ENCODE data around the gene DCTN2. TPM values are rescaled to one million over a fixed set of nuclear protein-coding genes. Genes with fewer than 3 reads are reported as not detected.

DCTN2 gene
- total RNA-seq, 1 experiment from 2014 or later, result 129 TPM

DNA sequence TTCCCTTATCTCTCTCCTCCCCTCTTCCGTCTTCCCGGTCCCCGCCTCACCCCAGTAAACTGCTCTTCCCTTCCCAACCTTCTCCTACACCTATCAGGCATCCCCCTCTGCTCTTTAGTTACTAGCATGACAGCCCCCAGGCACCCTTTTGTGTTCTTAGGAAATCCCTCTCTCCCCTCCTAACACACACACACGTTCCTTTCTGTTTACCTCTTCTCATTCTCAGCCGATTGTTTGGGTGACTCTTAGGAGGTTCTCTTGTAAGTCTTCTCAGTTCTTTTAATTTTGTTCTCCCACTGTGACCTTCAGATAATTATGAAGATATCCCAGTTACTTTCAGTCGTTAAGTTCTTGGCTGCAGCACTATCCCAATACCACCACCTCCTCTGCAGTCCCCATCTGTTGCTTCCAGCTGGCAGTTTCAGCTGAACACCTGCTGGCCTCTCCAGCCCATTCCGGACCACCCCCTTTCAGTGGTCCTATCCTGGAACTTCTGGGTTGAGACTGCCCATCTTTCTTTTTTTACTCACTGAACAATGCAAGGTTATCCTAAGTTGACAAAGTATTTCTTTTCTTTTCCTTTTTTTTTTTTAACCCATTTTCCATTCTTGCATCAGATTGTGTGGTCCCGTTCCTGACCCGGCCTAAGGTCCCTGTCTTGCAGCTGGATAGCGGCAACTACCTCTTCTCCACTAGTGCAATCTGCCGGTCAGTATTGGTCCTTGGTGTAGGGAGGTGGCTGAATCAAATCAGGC lies 58.4 kb downstream of the DCTN2 start:
- Histone ChIP-seq H3K27ac (ENCODE audit: low read depth, low read length, poor library complexity, severe bottlenecking) (peak overlapping the region; percentile 94), H3K4me3 (ENCODE audit: low read depth, low read length, poor library complexity, severe bottlenecking) (peak overlapping the region; percentile 84), H3K27me3 (replicated peaks; ENCODE audit: insufficient read depth, low read depth, low read length, poor library complexity) (no peaks in the 10 kb centered on the region), H3K36me3 (ENCODE audit: insufficient read depth, low read length, poor library complexity, severe bottlenecking) (peaks cover 42% of the 10 kb centered on the region), H3K9me3 (ENCODE audit: low read depth, low read length, poor library complexity, severe bottlenecking) (no peaks in the 10 kb centered on the region), H3K4me1 (ENCODE audit: insufficient read depth, low read length, poor library complexity, severe bottlenecking) (peaks cover 9% of the 10 kb centered on the region)
- BruUV-seq (replicated peaks), result TSS peak; percentile 49
- CTCF ChIA-PET, result no interaction called here
- TF ChIP-seq, protein P1, sequence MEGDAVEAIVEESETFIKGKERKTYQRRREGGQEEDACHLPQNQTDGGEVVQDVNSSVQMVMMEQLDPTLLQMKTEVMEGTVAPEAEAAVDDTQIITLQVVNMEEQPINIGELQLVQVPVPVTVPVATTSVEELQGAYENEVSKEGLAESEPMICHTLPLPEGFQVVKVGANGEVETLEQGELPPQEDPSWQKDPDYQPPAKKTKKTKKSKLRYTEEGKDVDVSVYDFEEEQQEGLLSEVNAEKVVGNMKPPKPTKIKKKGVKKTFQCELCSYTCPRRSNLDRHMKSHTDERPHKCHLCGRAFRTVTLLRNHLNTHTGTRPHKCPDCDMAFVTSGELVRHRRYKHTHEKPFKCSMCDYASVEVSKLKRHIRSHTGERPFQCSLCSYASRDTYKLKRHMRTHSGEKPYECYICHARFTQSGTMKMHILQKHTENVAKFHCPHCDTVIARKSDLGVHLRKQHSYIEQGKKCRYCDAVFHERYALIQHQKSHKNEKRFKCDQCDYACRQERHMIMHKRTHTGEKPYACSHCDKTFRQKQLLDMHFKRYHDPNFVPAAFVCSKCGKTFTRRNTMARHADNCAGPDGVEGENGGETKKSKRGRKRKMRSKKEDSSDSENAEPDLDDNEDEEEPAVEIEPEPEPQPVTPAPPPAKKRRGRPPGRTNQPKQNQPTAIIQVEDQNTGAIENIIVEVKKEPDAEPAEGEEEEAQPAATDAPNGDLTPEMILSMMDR (conservative IDR thresholded peaks at IDR 0.05; ENCODE audit: low read depth, low read length), result no peak
- TF ChIP-seq EZH2 (IDR thresholded peaks at IDR 0.05; ENCODE audit: borderline replicate concordance, low read depth, low read length, poor library complexity, severe bottlenecking), result no peak
- POLR2A ChIA-PET (ENCODE audit: low non-redundant PET), result no interaction called here
- intact Hi-C loops (cut with micrococcal nuclease; ENCODE audit: unreplicated experiment), result no loop called here
- DNase-seq (ENCODE audit: low spot score), result no peak

GRCh38 chr12:57487597-57488401 lies 59.2 kb downstream of the DCTN2 start, which contains the start of gene MARS1:
MARS1 (plus strand) TSS chr12:57488068; CDS start chr12:57488091, 23 bp downstream.
- peak within 1 kb of the TSS; percentile 84 for H3K4me3 ChIP-seq (ENCODE audit: low read depth, low read length, poor library complexity, severe bottlenecking)
- POLR2A ChIA-PET (ENCODE audit: low non-redundant PET), result interaction anchor here (0.8 kb wide), 1 partner anchor 13 kb away, joined by 8 read pairs; no protein-coding TSS in a partner anchor
- no peaks in the 10 kb centered on the region for H3K9me3 ChIP-seq (ENCODE audit: low read depth, low read length, poor library complexity, severe bottlenecking)
- peaks cover 39% of the 10 kb centered on the region for H3K36me3 ChIP-seq (ENCODE audit: insufficient read depth, low read length, poor library complexity, severe bottlenecking)
- CTCF ChIA-PET, result no interaction called here
- H3K27ac ChIP-seq (ENCODE audit: low read depth, low read length, poor library complexity, severe bottlenecking), result peak within 1 kb of the TSS; percentile 94
- peaks cover 9% of the 10 kb centered on the region for H3K4me1 ChIP-seq (ENCODE audit: insufficient read depth, low read length, poor library complexity, severe bottlenecking)
- intact Hi-C loops (cut with micrococcal nuclease; ENCODE audit: unreplicated experiment), result no loop called here
- BruUV-seq (replicated peaks), result no TSS peak
- no peaks in the 10 kb centered on the region for H3K27me3 ChIP-seq (replicated peaks; ENCODE audit: insufficient read depth, low read depth, low read length, poor library complexity)
- DNase-seq (ENCODE audit: low spot score), result peak; percentile 99
- no peak for TF ChIP-seq EZH2 (IDR thresholded peaks at IDR 0.05; ENCODE audit: borderline replicate concordance, low read depth, low read length, poor library complexity, severe bottlenecking)
- TF ChIP-seq, protein P1 (conservative IDR thresholded peaks at IDR 0.05; ENCODE audit: low read depth, low read length), result peak; percentile 48

DNA sequence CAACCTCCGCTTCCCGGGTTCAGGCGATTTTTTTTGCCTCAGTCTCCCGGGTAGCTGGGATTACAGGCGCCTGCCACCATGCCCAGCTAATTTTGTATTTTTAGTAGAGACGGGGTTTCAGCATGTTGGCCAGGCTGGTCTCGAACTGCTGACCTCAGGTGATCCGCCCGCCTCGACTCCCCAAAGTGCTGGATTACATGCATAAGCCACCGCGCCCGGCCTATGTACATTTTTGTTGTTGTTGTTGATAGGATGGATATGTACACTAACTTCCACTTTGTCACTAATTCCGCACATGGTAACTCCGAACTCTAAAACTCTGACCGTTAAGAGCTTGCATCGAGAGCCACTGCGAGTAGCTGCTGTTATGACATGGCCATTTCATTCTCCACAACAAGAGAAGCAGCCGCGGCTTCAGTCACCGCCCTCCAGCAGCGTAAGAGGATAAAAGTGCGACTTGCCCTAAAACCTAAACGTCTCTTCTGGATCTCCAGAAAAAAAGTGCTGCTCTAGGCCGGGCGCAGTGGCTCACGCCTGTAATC lies 59.9 kb downstream of the DCTN2 start:
- H3K36me3 ChIP-seq (ENCODE audit: insufficient read depth, low read length, poor library complexity, severe bottlenecking), result peaks cover 34% of the 10 kb centered on the region
- no peak for TF ChIP-seq EZH2 (IDR thresholded peaks at IDR 0.05; ENCODE audit: borderline replicate concordance, low read depth, low read length, poor library complexity, severe bottlenecking)
- TF ChIP-seq, protein P1 (conservative IDR thresholded peaks at IDR 0.05; ENCODE audit: low read depth, low read length), result no peak
- no peaks in the 10 kb centered on the region for H3K9me3 ChIP-seq (ENCODE audit: low read depth, low read length, poor library complexity, severe bottlenecking)
- peak overlapping the region; percentile 37 for H3K27ac ChIP-seq (ENCODE audit: low read depth, low read length, poor library complexity, severe bottlenecking)
- no peak for DNase-seq (ENCODE audit: low spot score)
- H3K27me3 ChIP-seq (replicated peaks; ENCODE audit: insufficient read depth, low read depth, low read length, poor library complexity), result no peaks in the 10 kb centered on the region
- no TSS peak for BruUV-seq (replicated peaks)
- intact Hi-C loops (cut with micrococcal nuclease; ENCODE audit: unreplicated experiment), result no loop called here
- H3K4me1 ChIP-seq (ENCODE audit: insufficient read depth, low read length, poor library complexity, severe bottlenecking), result peaks cover 9% of the 10 kb centered on the region
- peak overlapping the region; percentile 84 for H3K4me3 ChIP-seq (ENCODE audit: low read depth, low read length, poor library complexity, severe bottlenecking)
- ChIA-PET POLR2A (ENCODE audit: low non-redundant PET) (interaction anchor here (0.8 kb wide), 1 partner anchor 12 kb away, joined by 8 read pairs; no protein-coding TSS in a partner anchor), CTCF (no interaction called here)

Data from A673 (cell line).